Measurements from ENCODE around the gene MTOR.
A peak's percentile ranks its signal among the peaks of the same experiment; 100 is the strongest.
"Not testable (repeated sequence)": the region's sequence is repeated elsewhere in the genome, so short reads cannot be mapped to it uniquely, and the experiment has no call there.

MTOR gene

GRCh38 chr1:11279630-11280029 is 17.3 kb upstream of the MTOR start:
- DNase-seq: no peak

GRCh38 chr1:11279152-11279551 is 16.8 kb upstream of the MTOR start:
- no peak for DNase-seq

GRCh38 chr1:11273595-11274234 is 11.4 kb upstream of the MTOR start:
- DNase-seq: no peak

GRCh38 chr1:11272832-11273594 is 10.7 kb upstream of the MTOR start, which contains the start of gene UBIAD1:
Gene UBIAD1, plus strand, starts transcription at chr1:11273198. Its CDS starts 334 bp downstream, at chr1:11273532.
- peak; percentile 13 for DNase-seq

GRCh38 chr1:11272544-11272831 is 10.1 kb upstream of the MTOR start:
- no peak for DNase-seq

- not testable (repeated sequence) for DNase-seq
Observed at GRCh38 chr1:11267350-11268337, 5.3 kb upstream of the MTOR start.

- DNase-seq: no peak
Observed at GRCh38 chr1:11266268-11267074, 4.1 kb upstream of the MTOR start.

- DNase-seq: no peak
Observed at GRCh38 chr1:11256299-11256698, 6.1 kb downstream of the MTOR start.

- DNase-seq: no peak
Observed at GRCh38 chr1:11253226-11253625, 9.1 kb downstream of the MTOR start.

- no peak for DNase-seq
Observed at GRCh38 chr1:11252538-11252937, 9.8 kb downstream of the MTOR start.

GRCh38 chr1:11248169-11248568 is 14.2 kb downstream of the MTOR start:
- no peak for DNase-seq

- no peak for DNase-seq
Observed at GRCh38 chr1:11245904-11246719, 16.2 kb downstream of the MTOR start.

- DNase-seq: no peak
Observed at GRCh38 chr1:11245248-11245647, 17.1 kb downstream of the MTOR start.

GRCh38 chr1:11238311-11238710 is 24.0 kb downstream of the MTOR start:
- DNase-seq: no peak

- DNase-seq: no peak
Observed at GRCh38 chr1:11237356-11237755, 25.0 kb downstream of the MTOR start.

GRCh38 chr1:11233208-11233607 is 29.1 kb downstream of the MTOR start:
- no peak for DNase-seq

GRCh38 chr1:11229203-11229602 is 33.1 kb downstream of the MTOR start:
- no peak for DNase-seq

- no peak for DNase-seq
Observed at GRCh38 chr1:11227106-11228077, 35.0 kb downstream of the MTOR start.

- no peak for DNase-seq
Observed at GRCh38 chr1:11216074-11216473, 46.3 kb downstream of the MTOR start.

GRCh38 chr1:11215381-11216005 is 46.9 kb downstream of the MTOR start:
- DNase-seq: no peak

All from SIG-M5 (cell line).